GM18907 (cell line): ENCODE results near the gene TMEM205.

Experiments
- ATAC-seq: cut with Tn5 transposase; IDR thresholded peaks from one replicate; pipeline ENCODE4 v1.9.1; 2021; ENCODE audit warnings: mild to moderate bottlenecking, moderate library complexity; ENCODE audit not compliant: unreplicated experiment

The TMEM205 gene

DNA sequence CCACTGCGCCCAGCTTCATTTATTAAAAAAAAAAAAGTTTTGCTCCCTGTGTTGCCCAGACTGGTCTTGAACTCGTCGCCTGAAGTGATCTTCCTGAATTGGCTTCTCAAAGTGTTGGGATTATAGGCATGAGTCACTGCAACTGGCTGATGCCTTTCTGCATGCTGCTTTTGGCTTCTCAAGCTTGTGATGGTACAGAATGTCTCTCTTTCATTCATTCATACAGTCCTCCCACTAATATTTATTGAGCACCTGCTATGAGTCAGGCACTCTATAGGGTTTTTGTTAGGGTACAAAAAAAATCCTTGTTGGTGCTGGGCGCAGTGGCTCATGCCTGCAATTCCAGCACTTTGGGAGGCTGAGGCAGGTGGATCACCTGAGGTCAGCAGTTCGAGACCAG is 41.1 kb downstream of the TMEM205 start:
- ATAC-seq: no peak

DNA sequence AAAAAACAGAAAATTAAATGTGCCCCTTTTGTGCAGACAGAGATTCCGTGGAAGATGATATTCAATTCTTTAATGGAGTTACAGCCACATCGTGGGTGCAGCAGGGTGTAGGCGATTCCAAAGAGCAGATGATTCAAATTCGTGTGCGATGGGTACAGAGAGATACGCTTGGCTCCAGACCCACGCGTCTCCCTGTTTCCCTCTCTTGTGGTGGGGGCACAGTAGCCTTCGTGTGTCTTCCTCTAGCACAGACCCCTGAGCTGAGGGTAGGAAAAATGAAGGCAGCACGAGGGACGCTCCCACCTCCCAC is 45.3 kb downstream of the TMEM205 start:
- ATAC-seq: no peak

DNA sequence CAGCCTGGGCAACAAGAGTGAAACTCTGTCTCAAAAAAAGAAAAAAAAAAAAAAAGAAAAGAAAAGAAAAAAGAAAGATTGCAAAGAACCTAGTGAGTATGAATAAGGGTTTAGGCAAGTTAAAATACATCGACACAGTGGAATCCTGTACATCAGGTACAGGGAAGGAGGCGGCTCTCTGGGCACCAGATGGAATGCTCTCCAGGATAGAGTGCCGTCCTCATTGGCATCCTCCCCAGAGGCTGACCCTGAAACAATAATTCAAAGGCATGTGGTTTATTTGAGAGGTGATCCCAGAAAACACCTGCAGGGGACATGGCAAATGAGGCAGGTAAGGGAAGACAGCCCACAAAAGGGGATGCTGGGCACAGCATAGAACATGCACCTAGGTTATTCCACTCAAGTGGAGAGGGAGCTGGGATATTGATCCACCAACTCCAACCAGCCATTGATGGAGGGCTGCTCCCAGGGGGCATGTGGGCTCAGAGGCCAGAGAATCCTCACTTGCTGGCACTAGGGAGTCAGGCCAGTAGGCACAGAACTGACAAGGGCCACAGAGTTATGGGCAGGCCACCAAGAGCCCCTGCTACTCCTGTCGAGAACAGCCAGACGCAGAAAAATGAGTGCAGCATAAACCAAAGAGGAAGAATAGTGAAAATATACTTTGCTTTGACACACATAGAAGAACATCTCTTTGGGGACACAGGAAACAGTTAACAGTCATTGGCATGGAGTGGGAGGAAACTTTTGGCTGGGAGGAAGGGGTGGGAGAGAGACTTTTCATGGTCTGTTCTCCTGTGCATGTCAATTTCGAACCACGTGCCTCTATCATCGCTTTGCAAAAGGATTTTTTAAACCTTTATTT is 45.9 kb downstream of the TMEM205 start:
- no peak for ATAC-seq

DNA sequence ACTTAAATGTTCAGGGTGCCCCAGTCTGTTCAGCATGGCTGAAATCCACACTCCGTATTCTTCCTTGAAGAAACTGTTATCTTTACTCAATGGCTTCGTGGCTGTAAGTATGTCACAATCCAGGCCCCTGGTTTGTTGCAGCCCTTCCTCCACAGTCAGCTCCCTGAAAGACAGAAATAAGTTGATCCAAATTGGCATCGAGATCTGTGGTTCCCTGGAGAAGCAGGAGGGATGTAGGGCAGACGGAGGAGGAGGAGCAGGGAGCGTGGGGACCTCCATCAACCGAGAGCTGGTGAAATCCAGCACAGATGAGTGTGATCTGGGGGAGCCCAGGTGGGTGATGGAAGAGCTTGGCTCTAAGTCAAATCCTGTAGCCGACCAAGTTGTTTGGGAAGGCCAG is 49.8 kb downstream of the TMEM205 start:
- ATAC-seq: no peak

DNA sequence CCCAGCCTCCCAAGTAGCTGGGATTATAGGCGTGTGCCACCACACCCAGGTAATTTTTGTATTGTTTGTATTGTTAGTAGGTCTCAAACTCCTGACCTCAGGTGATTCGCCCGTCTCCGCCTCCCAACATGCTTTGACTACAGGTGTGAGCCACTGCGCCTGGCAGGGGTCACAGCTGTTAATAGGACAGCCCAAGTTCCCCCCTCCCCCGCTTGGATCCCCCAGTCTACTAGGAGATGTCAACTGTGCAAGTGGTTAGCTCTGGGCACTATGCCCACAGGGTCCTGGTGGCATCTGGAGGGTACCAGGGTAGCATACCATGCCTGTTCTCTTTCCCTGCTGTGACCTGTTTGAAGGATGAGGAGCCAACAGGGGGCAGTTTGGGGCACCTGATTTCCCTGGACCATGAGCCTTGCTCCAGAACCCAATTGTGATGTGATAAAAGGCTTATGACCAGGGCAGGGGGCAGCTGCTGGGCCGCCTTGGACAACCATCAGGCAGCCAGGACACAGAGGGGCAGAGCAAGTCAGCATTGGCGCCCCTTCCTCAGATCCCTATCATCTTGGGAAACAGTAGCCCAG is 50.3 kb downstream of the TMEM205 start, which contains the start of gene TSPAN16:
Gene TSPAN16, plus strand, starts transcription at position 496 of the 581 bp plus-strand sequence. CDS start 138 bp downstream, outside the sequence.
- no peak for ATAC-seq

DNA sequence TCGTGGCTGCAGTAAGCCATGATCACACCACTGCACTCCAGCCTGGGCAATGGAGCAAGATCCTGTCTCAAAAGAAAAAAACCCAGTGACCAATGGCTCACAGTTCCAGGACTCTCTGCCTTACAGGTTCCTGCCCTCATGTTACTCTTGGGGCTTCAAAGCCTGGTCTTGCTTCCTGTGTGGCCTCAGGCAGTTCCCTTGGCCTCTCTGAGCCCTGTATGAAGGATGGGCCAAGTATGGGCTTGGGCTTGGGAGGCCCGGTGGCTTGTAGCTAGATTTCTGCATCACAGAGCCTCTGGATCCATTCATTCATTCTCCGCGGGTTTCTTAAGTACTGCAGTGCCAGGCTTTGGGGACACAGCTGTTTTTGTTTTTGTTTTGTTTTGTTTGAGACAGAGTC is 50.9 kb downstream of the TMEM205 start:
- no peak for ATAC-seq

DNA sequence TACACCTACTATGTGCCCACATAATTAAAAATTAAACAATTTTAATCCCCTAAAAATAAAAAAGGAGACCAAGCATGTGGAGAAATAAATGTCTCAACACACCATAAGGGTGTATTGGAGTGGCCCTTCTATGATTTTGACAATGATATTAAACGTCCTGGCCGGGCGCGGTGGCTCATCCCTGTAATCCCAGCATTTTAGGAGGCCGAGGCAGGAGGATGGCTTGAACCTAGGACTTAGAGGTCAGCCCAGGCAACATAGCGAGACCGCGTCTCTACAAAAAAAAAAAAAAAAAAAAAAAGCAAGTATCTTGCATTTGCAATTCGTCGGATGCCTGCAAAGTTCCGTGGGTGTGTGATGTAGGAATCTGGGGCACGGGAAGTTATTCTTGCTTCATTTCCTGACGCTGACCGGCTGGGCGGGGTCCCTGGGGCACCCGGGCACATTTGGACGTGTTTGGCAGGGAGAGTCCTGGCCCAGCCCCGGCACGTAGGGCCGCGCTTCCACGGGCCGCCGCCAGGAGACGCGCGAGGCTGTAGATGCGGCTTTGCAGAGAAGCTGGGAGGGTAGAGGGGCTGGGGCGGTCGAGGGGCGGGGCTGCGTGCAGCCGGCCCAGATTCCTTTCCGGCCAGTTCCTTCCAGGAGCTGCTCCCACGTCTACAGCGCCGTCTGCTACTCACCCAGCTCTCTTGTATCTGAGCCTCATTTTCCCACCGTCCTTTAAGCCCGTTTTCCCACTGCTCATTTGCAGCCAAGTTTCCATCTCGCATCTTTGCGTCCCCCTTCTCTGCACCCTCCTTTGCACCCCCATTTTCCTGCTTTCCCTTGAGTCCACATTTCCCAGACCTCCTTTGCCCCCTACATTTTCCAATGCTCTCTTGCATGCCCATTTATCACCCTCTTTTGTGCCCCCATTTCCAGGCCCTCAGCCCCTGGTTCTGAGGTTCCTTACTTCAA is 52.4 kb downstream of the TMEM205 start:
- ATAC-seq: peak; percentile 71
